Spleen (tissue), 7 donors: ENCODE measurements around the gene SETD3.

Source experiments
- CTCF ChIP-seq, 11 experiments: fragments of 200-600 bp in 7 of 11; fragments of 450-650 bp in 4 of 11; sonication (generic) in 4 of 11; IDR thresholded peaks in 8 of 11; conservative IDR thresholded peaks in 3 of 11; 1 replicate in 7 of 11; 2 replicates in 4 of 11; pipeline versions ENCODE4 v1.4.0 to v1.8.0; 2016 to 2021; ENCODE audit warnings: antibody characterized with exemption in 11 of 11, inconsistent platforms in 4 of 11, mild to moderate bottlenecking in 1 of 11
- POLR2AphosphoS5 ChIP-seq, 3 donors: sonication (generic); formaldehyde crosslinking; IDR thresholded peaks; one replicate each; pipeline ENCODE4 v1.5.1; 2017; ENCODE audit warnings: antibody characterized with exemption in 3 of 3
- donor health status: DM: no; HTN: no; CAD: no; lungs with moderate emphysema.
- donor health status: DM: no; HTN: no; CAD: no.
- donor health status: DM: no; HTN: no; CAD: no.

DNA sequence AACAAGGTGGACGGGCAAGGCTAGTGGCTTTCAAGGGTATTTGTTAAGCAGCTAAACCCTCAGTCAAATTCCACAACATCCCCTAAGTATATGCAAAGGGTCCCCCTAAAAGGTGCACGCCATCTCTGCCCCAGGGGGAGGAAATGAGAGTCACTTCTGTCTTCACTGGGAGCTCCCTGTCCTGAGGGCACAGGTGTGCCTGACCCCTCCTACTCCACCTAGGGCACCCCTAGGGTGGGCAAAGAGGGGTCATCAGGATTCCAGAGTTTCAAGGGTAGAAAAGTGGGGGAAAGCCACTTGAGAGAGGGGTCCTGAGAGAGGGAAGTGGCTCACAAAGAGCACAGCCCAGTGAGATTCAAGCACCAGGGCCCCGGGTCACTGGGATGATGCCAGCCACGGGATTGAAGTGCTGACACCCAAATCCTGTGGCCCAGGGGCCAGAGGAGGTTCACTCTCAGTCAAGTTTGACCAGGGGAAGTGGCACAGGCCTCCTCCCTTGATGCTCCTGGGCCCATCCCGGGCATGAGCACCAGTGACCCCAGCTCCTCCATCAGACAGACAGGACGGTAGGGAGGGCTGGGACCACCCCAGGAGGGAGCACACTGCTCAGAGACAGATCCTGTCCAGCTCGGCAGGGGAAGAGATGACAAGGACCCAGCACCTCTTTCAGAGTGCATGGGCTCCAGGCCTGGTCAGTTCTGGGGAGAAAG lies 126.3 kb downstream of the SETD3 start:
- TF ChIP-seq CTCF (IDR thresholded peaks at IDR 0.05 in 8 of 11, conservative IDR thresholded peaks at IDR 0.05 in 3 of 11), result no peak
- TF ChIP-seq POLR2AphosphoS5 (IDR thresholded peaks at IDR 0.05), result no peak
